HG03159 (cell line): ENCODE results near the gene BMI1.

ENCODE experiments used
- ATAC-seq: cut with Tn5 transposase; IDR thresholded peaks from one replicate; pipeline ENCODE4 v1.9.1; 2021; ENCODE audit warnings: mild to moderate bottlenecking, moderate library complexity; ENCODE audit not compliant: unreplicated experiment

The BMI1 gene

GRCh38 chr10:22319547-22319979 is 1.3 kb upstream of the BMI1 start:
- ATAC-seq, result no peak

GRCh38 chr10:22319980-22320558 is 830 bp upstream of the BMI1 start:
- ATAC-seq, result no peak

- ATAC-seq, result peak; percentile 29
These were observed 441 bp downstream of the BMI1 start for GRCh38 chr10:22321156-22321923.

GRCh38 chr10:22321924-22322640 is 1.2 kb downstream of the BMI1 start:
- ATAC-seq, result no peak

- ATAC-seq, result no peak
These were observed 1.8 kb downstream of the BMI1 start for GRCh38 chr10:22322641-22323160.

- ATAC-seq, result no peak
These were observed 2.8 kb downstream of the BMI1 start for GRCh38 chr10:22323538-22324305.

- no peak for ATAC-seq
These were observed 3.5 kb downstream of the BMI1 start for GRCh38 chr10:22324413-22324812.

- no peak for ATAC-seq
These were observed 4.0 kb downstream of the BMI1 start for GRCh38 chr10:22324893-22325271.

GRCh38 chr10:22325272-22326144 is 4.6 kb downstream of the BMI1 start:
- ATAC-seq, result peak; percentile 49

GRCh38 chr10:22326145-22326702 is 5.3 kb downstream of the BMI1 start:
- no peak for ATAC-seq

- no peak for ATAC-seq
These were observed 8.3 kb downstream of the BMI1 start for GRCh38 chr10:22329150-22329549.

GRCh38 chr10:22332116-22332692 is 11.3 kb downstream of the BMI1 start:
- ATAC-seq, result no peak

GRCh38 chr10:22333167-22333974 is 12.5 kb downstream of the BMI1 start:
- no peak for ATAC-seq

- ATAC-seq, result no peak
These were observed 13.0 kb downstream of the BMI1 start for GRCh38 chr10:22333975-22334282.

GRCh38 chr10:22334414-22335172 is 13.7 kb downstream of the BMI1 start:
- no peak for ATAC-seq

- peak; percentile 62 for ATAC-seq
These were observed 14.5 kb downstream of the BMI1 start for GRCh38 chr10:22335173-22335933.

- ATAC-seq, result no peak
These were observed 17.4 kb downstream of the BMI1 start for GRCh38 chr10:22338185-22338900.
